Stimulated activated CD8-positive, alpha-beta memory T cell treated with anti-CD3 and anti-CD28 coated beads, Interleukin-15, amount 100 ng/mL, for 24 hours (primary cell): ENCODE data around the gene HELZ2.

Experiments
- DNase-seq: peaks from one replicate; pipeline ENCODE4 v3.0.0-alpha.2; 2020; ENCODE audit warnings: low read depth

The HELZ2 gene

DNA sequence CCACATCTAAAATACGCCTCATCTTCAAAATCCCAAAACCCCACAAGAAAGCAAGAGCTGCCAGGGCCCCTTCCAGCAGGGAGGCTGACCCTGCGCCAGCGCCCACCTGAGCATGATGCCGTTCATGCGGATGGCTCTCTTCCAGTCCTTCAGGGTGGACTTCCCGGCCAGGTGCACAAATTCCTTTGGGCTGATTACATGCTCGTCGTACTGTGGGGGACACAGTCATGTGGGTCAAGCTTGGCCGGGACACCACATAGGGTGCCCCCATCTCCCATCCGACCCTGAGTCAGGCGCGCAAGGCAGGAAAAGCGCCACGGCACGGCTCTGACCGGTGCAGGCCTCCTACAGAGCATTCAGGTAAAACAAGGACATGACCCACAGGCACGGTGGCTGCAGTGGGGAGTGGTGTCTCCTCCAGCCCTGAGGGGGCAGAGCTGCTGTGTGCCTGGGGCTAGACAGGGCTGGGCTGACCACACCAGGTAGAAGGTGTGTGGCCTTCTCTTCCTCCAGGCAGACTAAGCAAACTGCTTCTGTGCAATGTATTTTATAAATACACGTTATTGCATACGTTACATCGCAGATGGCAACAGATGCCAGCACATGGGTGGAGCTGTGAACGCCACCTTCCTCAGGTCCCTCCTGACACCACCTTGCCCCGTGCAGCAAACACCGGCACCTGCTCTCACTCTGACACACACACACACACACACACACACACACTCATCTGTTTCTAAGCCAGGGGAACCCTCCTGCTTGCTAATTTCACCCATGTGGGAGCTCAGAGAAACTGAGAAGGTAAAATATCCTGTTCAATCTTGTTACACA lies 23.8 kb upstream of the HELZ2 start:
- no peak for DNase-seq

DNA sequence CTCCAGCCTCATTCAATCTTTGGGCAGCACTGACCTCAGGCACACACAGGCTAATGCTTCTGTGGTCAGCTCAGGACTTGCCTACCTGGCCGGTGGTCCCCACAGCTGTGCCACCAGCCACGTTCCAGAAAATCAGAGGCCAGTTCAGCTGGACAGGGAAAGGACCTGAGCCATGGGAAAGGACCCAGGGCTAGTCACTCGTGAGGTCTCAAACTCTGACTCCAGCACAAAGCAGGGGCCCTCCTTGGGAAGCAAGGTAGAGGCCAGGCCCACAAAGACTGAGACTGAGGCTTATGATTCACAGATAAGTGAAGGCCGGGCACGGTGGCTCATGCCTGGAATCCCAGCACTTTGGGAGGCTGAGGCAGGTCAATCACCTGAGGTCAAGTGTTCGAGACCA lies 22.4 kb upstream of the HELZ2 start:
- no peak for DNase-seq

DNA sequence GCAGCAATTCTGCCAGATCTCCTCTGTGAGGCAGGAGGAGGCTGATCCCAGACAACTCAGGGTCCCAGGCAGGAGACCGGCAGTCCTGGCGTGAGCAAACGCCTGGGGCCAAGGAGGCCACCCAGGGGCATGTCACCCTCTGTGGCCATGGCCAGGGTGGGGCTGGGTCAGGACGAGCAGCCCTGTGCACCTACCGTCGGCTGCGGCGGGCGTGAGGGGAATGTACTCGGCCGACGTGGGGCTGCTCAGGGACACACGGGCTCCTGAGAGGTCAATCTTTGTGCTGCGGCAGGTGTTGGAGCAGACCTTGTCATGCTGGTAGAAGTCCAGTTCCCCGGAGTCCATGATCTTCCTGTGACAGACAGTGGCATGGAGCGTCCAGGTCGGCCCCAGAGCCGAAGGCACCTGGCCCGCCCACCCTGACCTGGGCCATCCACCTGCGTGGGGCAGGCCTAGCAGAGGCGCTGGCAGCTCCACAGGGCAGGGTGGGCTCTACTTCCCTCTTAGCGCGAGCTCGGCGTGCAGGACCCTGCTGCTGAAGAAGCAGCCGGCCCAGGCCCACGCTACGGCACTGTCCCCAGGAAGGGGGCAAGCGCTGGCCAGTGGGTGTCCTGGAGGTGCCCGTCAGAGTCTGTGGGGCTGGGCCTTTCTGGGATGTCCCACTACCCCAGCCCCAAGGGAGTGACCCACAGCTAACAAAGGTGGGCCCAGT lies 21.5 kb upstream of the HELZ2 start:
- DNase-seq, result no peak

DNA sequence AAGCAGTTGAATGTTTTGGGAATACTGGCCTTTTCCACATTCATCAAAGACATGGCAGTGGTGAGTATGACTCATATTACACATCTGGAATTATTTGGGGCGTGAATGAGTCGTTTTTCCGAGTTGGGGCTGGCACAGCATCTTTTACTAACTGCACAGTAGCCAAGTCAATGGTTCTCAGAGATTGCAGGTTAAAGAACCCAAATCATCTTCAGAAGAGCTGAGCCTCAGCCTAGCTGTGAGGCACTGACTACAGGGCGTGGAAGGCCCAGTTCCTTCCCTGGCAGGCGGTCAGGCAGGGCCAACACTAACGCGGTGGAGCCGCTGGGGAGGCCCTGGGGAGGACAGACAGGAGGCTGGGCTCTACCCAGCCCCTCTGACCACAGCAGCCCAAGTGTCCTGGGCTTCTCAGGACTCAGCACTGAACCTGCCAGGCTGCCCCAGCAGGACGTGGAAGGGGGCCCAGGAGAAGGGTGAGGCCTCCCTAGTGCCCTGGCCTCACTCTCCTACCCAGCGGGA lies 20.1 kb upstream of the HELZ2 start:
- DNase-seq, result no peak

DNA sequence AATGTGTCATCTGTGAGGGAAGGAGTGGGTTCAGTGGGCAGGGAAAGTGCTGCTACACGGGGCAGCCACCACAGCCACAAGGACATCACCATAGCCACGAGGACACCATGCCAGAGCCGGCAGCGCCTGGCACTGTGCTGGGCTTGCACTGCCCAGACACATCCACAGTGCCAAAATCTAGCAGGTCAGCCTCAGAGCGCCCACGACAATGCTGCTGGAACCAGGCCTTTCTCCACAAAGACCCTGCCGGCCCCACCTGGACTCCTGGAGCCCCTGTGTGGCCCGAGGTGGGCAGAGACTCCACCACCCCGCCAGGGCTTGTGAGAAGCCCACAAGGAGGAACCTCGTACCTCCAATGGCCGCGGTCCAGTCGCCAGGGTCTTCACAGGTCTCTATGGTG lies 18.6 kb upstream of the HELZ2 start:
- DNase-seq, result no peak

DNA sequence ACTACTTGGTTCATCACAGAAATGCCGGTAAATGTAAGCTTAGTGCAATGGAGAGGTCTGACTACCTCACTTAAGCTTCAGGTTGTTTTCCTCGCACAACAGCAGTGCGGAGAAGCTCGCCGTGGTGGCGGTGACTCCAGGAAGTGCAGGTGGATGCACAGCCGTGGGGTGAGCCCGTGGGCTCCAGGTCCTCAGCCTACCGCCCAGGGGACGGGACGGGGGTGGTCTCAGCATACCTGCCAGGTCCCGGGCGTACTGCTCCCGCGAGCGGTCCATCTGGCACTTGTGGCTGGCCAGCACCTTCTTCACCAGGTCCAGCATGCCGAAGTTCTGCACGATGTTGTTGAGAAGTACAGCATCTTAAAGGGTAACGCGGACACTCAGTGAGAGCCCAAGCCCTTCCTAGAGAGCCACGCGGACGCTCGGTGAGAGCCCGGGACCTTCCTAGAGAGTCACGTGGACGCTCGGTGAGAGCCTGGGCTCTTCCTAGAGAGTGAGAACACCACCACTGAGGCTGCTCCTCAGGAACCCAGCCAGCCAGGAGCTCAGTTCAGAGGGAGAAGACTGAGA lies 17.8 kb upstream of the HELZ2 start:
- DNase-seq, result no peak

DNA sequence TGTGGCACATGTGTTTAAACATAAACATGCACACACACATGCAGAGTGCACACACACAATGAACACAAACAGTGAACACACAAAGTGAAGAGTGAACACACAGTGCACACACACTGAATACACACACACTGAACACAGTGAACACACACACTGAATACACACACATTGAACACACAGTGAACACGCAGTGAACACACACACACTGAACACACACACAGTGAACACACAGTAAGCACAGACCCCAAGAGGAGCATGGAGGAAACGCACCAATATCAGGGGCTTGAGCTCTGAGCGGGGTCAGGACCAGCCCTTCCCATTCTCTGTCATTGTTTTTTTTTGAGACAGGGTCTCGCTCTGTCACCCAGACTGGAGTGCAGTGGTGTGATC lies 17.1 kb upstream of the HELZ2 start:
- DNase-seq, result no peak

DNA sequence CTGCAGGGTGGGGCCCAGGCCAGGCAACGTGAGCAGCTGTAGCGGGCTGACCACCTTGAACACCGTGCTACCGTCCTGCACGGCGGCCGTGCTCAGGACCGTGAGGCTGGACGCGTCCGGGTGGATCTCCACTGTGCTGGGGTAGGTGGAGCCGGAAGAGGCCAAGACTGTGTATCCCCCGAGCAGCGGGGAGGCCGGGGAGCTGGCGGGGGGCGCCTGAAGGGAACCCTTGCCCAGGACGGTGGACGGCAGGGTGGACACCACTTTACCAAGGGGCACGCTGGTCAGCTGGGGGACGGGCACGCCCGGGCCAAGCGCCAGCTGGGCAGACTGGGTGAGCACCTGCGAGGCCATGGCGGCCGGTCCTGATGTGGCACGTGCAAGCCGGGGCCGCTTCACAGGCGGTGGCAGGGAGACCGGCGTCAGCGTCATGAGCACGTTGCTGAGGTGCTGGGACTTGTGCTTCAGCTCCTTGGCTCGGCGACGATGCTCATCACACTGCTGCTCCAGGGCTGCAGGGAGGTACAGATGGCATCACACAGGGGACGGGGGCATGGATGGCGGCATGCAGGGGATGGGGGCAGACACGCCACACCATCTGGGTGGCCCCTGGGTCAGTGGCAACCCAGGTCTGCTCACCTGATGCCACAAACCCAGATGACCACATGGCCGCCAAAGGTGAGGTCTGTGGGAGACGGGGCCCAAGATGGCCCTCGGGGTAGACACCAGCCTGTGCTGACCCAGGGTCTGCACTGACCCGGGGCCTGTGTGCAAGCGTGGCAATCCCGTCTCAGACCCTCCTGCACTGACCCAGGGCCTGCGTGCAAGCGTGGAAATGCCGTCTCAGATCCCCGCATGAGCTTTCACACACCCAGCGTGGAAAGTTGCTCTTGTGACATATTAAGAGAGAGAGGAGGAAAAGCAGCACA lies 16.4 kb upstream of the HELZ2 start:
- DNase-seq, result no peak

DNA sequence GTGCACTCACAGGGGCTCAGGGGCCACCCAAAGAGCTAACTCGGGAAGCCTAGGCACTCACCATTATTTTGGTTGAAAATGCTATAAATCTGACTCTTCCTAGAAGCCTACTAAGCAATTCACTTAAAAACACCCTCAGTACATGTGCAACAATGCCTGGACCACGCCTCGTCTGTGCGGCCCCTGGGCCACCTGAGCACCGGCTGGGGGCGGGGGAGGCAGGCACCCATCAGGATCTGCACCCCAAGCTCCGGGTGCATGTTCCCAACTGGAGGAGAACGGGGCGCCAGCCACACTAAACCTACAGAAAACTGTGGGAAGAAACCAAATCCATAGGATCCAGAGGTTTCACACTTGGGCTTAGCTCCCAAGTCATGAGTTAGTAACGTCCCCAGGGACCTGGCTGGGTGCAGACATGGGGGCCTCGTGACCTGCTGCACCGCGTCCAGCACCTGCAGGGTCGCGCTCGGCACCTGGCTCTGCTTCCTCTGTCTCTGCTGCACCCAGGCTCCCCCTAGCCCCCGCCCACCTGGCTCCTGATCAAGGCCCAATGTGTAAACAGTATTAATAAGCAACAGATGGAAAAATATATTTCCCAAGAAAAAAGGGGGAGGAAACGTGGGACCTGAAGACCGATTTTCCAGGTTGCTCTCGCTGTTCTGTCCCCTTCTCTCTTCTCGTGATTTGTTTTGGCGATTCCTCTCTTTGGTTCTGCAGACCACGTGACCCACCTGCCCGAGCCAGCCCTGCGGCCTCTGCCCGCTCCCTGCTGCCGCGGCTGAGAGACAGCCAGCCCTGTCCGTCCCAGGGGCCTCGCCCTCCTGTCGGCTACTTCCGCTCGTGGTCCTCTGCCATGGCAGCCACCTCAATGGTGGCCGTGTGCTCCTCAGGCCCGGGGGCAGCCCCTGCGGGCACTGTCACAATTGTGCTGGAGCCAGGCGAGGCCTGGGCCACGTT lies 15.5 kb upstream of the HELZ2 start:
- no peak for DNase-seq

DNA sequence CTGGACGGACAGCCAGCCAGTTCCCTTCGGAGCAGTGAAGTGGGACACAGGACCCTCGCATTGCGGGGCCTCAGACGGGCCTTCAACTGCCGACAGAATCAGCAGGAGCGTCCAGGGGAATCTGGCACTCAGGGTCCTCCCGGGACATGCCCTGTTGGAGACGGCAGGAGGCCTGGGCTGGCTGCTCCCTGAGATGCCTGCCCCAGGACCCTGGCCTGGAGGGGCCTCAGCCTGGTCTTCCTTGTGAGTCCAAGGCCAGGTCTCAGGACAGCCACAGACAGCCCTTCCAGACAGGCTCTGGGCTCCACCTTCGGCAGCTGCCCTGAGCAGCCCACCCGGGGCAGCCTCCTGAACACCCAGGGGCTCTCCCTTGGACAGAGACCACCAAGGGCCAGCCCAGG lies 14.6 kb upstream of the HELZ2 start:
- DNase-seq, result no peak

DNA sequence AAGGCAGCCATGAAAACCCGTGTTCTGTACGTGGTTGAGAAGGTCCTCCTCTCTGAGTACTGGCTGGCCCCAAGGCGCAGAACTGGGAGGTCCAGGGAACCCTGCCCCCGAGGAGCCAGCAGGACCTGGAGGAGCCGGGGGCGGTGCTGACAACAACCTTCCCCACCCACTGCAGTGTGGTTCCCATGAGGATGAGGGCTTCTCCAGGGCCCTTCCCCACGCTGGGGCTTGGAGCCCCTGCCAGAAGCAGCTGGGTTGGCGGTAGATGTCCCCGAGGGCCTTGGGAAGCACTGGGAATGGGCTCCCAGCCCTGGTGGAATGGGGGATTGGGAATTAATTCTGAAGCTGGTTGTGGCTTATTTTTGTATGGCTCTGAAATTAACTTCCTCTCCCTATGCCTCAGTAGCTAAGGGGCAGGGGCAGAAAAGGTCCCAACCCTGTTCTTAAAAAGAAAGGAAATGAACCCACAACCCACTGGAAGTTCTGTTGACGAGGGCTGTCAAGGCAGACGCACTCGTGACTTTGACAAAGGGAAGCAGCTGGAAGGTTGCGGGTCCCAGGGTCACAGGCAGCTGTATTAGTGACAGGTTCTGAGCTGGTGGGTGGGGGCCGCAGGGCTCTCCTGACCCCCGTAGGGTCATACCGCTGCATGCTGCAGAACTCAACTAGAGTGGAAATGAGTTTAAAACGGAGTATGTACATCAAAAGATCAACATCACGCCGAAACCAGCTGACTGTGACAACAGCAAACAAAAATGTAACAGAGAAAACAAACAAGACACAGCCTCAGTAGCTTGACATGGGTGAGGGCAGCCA lies 13.9 kb upstream of the HELZ2 start:
- DNase-seq, result no peak

DNA sequence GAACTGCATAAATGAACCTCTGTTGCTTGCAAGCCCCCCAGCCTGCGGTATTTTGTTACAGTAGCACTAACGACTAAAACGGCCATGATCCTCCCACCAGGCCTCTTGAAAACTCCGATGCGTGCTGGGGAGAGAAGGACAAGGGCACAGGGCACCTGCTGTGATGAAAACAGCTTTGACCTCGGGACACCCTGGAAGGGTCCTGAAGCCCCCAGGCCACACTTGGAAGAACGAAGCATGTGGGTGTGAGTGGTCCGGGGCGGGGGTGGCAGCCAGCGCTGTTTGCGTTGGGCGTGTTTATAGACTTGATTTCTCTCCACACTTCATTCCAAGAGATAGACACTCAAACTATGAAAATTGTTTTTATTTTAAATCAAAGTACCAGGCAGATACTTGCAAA lies 13.2 kb upstream of the HELZ2 start:
- no peak for DNase-seq

DNA sequence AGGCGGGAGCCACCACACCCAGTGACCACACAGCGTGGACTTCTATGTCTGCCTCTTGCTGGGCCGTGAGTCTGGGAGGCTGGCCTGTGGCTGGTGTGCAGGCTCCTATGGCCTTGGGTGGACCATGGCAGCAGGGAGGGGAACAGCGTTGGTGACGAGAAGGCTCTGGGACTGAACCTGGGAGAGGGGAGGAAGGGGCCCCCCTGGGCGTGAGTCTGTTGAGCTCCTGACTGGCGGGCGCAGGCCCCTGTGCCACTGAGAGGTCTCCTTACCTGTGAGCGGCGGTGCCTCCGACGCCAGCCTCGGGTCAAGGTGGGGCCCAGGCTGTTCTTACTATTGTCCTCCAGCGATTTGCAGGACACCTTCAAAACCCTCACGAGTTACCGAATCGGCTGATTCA lies 12.8 kb upstream of the HELZ2 start:
- no peak for DNase-seq

DNA sequence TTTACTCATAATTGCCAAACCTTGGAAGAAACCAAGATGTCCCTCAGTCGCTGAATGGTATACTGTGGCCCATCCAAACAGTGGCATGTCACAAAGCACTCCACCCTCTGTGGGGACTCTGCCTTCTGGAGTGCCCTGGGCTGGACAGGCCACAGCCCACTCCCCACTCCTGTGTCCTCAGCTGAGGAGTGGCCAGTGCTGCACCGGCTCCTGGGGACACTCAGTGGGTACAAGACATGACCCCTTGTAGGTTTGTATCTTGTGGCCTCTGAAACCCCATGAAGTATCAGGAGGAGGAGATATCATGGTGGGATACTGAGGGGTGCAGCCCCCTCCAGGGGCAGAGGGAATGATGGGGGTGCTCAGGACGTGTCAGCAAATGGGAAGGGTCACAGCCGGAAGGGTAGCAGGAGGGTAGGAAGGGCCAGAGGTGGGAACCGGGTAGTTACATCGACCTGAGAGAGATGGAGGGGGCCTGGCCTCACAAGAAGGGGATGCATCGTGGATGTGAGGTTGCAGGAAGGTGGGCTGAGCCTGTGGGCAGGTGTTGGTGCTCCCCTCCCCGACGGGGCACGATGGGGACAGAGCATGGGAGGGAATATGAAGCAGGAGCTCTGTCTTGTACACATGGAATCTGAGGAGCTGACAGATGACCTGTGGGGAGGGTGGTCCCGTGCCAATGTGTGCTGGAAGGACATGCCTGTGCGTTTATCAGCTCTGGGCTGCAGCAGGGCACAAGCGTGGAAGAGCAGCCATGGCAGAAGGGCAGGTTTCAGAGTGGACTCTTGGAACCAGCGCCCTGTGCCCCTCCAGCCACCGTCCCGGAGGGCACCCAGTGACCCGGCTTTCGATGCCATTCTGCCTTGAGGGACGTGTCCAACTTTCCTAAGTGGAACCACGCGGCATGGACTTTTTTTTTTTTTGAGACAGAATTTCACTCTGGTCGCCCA lies 11.9 kb upstream of the HELZ2 start:
- DNase-seq, result no peak

DNA sequence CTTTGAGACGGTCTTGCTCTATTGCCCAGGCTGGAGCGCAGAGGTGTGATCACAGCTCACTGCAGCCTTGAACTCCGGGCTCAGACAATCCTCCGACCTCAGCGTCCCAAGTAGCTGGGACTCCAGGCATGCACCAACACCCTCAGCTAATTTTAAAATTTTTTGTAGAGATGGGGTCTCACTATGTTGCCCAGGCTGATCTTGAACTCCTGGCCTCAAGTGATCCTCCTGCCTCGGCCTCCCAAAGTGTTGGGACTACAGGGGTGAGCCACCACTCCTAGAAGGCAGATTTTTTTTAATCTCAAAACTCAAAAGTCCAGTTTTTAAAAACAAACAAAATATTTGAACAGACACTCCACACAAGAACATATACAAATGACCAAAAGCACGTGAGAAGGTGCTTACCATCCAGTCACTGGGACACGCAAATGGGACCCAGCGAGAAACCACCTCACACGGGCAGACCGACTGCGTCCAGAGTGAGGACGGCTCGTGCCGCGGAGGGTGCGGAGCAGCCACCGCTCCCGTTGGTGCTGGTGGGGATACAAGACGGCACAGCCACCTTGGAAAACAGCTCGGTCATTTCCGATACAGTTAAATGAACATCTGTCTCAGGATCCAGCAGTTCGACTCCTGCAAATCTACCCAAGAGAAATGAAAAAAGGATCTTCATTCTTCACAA lies 8.5 kb upstream of the HELZ2 start:
- DNase-seq, result no peak

DNA sequence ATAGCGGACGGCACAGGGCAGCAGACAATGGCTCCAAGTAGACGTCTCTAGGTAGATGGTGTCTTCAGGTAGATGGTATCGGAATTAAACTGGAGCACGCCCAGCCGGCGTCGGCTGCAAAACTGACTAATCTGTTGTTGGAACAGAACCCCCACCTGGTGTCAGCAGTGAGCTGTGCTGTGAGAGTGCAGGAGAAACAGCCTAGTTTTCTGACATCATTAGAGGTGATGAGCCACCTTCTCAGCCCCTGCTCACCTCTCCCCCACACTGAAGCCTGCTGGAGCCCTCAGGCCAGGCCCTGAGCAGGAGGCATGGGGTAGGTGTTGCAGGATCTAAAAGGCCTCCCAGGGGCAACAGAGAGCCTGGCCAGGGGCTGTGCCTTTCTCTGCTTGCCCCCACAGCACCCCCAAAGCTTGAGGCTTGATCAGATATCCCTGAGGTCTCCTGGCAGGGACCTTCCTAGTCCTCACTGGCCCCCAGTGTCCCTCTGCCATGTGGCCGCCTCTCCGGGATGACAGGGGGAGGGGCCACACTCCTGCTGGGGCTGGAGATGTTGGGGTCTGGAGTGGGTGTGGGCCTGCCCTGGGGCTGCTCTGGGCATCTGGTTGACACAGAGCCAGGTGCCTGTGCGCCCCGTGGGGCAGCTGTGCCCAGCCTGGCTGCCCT lies 6.9 kb upstream of the HELZ2 start:
- no peak for DNase-seq

DNA sequence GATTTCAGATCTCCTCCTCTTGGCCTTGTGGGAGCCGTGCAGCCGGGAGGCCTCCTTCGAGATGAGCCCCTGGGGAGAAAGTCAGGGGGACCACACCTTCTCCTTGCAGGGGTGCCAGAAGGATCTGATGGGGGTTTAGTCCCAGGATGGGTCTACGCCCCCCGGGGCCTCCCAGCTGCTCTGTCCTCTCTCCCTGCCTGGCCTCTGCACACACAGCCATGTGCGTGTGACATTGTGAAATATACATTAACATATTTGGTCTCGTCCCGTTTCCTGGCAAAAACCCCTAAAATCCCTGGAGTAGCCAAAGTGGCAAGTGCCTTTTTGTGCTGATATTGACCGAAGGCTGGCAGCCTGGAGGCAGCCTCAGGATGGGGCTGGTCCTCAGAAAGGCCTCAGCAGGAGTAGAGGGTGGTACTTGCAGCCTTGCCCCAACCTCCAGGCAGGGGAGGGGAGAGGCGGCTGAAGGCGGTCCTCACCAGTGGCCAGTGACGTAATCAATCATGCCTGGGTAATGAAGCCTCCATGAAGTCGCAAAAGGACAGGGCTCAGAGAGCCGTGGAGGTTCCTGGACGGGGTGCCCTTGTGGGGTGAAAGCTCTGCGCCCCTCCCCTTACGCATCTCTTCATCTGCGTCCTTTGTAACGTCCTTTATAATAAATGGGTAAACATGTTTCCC lies 5.1 kb upstream of the HELZ2 start:
- DNase-seq, result no peak
